ENCODE data around the gene BRI3.

GRCh38 chr7:98297626-98298286 lies 16.3 kb downstream of the BRI3 start:
- TF ChIP-seq, protein P1, sequence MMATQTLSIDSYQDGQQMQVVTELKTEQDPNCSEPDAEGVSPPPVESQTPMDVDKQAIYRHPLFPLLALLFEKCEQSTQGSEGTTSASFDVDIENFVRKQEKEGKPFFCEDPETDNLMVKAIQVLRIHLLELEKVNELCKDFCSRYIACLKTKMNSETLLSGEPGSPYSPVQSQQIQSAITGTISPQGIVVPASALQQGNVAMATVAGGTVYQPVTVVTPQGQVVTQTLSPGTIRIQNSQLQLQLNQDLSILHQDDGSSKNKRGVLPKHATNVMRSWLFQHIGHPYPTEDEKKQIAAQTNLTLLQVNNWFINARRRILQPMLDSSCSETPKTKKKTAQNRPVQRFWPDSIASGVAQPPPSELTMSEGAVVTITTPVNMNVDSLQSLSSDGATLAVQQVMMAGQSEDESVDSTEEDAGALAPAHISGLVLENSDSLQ (IDR thresholded peaks at IDR 0.05) = no peak
- TF ChIP-seq FOXM1 (IDR thresholded peaks at IDR 0.05; ENCODE audit: borderline replicate concordance) = no peak
